ENCODE results near the gene WDR26. TPM values are rescaled to one million over a fixed set of nuclear protein-coding genes. Genes with fewer than 3 reads are reported as not detected.
"Not testable (repeated sequence)": the region's sequence is repeated elsewhere in the genome, so short reads cannot be mapped to it uniquely, and the experiment has no call there.

Gene WDR26
- total RNA-seq, 1 experiment from 2014 or later, result 81.4 TPM

- H3K27me3 ChIP-seq (ENCODE audit: insufficient read depth, low read length); H2BK12ac ChIP-seq (ENCODE audit: insufficient read length, low read depth, low read length); H3K23ac ChIP-seq (ENCODE audit: insufficient read length, low read depth, low read length); H3K4me1 Mint-ChIP-seq; H2BK120ac ChIP-seq (ENCODE audit: low read depth, low read length, poor library complexity, severe bottlenecking); H3K4ac ChIP-seq (ENCODE audit: low read depth, low read length); H3K27me3 Mint-ChIP-seq (ENCODE audit: low read depth); H3K79me1 ChIP-seq (ENCODE audit: insufficient read depth, low read depth, low read length, poor library complexity, severe bottlenecking); H2AK5ac ChIP-seq (ENCODE audit: insufficient read length, low read length); H4K8ac ChIP-seq (replicated peaks; ENCODE audit: insufficient read length, low read depth, low read length); H3K18ac ChIP-seq (ENCODE audit: insufficient read length, low read depth, low read length); H4K91ac ChIP-seq (ENCODE audit: insufficient read length, low read depth, low read length); H3K56ac ChIP-seq (ENCODE audit: insufficient read length, low read depth, low read length); H3K9ac ChIP-seq (ENCODE audit: extremely low read depth, insufficient read length, low read length); H3K27ac ChIP-seq (ENCODE audit: insufficient read length, low read depth, low read length); H3K23me2 ChIP-seq (ENCODE audit: insufficient read length, low read depth, low read length, poor library complexity, severe bottlenecking); H3K9me3 ChIP-seq (ENCODE audit: control insufficient read depth, low read depth, low read length); H3K4me1 ChIP-seq (ENCODE audit: insufficient read depth, low read length); H3K4me3 Mint-ChIP-seq; H3K79me2 ChIP-seq (ENCODE audit: insufficient read depth, low read length); H3T11ph ChIP-seq (ENCODE audit: low read length); H2BK15ac ChIP-seq (ENCODE audit: low read depth, low read length); DNase-seq; H4K20me1 ChIP-seq (ENCODE audit: control insufficient read depth, insufficient read depth, insufficient read length); H3K27ac Mint-ChIP-seq; H2BK5ac ChIP-seq (ENCODE audit: insufficient read length, low read length); H3K14ac ChIP-seq (ENCODE audit: insufficient read depth, low read length); H4K5ac ChIP-seq (ENCODE audit: insufficient read length, low read depth, low read length); H2AFZ ChIP-seq (ENCODE audit: low read length); H3K4me2 ChIP-seq (ENCODE audit: insufficient read depth, insufficient read length, low read length); H2BK20ac ChIP-seq (ENCODE audit: low read depth, low read length, poor library complexity, severe bottlenecking): not testable (repeated sequence)
- Mint-ChIP-seq H3K9me3 (peaks cover 26 to 30% of the 10 kb centered on the region in 2 experiments), H3K36me3 (ENCODE audit: insufficient read depth in 1 of 3, low read depth in 3 of 3) (peaks cover 3 to 24% (median 5%) of the 10 kb centered on the region in 3 experiments)
- no CpG with 5 or more reads among the region's 30 CpGs for WGBS (ENCODE audit: extremely low coverage, insufficient read length, low lambda C conversion rate)
Measured at GRCh38 chr1:224349716-224350115, 84.9 kb downstream of the WDR26 start.

Data from H9 (cell line).